Measurements from ENCODE around the gene ARHGEF39. TPM values are rescaled to one million over a fixed set of nuclear protein-coding genes. Genes with fewer than 3 reads are reported as not detected.

ARHGEF39 gene
- total RNA-seq, 4 donors from 2014 or later = 0.52 to 2.2 (median 0.81) TPM

- Histone ChIP-seq H3K27ac (peak overlapping the region; percentile 94 to 100 (median 100)), H3K27me3 (no peaks in the 10 kb centered on the region), H3K36me3 (peaks cover 0 to 11% of the 10 kb centered on the region in 2 donors), H3K4me3 (peak overlapping the region in 1 of 2 donors; percentile 97), H3K4me1 (peaks cover 0 to 85% (median 17%) of the 10 kb centered on the region in 3 donors), H3K9me3 (no peaks in the 10 kb centered on the region)
- peak; percentile 3 for ATAC-seq
- TF ChIP-seq CTCF (IDR thresholded peaks at IDR 0.05) (peak in 3 of 4 experiments; percentile 48 to 74 (median 62)), POLR2AphosphoS5 (IDR thresholded peaks at IDR 0.05) (peak; percentile 74), EP300 (IDR thresholded peaks at IDR 0.05) (no peak), POLR2A (IDR thresholded peaks at IDR 0.05) (peak; percentile 46 to 62)
- WGBS, 2 donors (ENCODE audit: low coverage in 1 of 2) = 2 to 37% methylated on average over 7 to 8 of the region's 9 CpGs
These were observed 4.0 kb downstream of the ARHGEF39 start for GRCh38 chr9:35660966-35661415.

GRCh38 chr9:35659340-35659739, 5.7 kb downstream of the ARHGEF39 start:
- TF ChIP-seq POLR2A (IDR thresholded peaks at IDR 0.05) (peak; percentile 25 to 41), POLR2AphosphoS5 (IDR thresholded peaks at IDR 0.05) (peak; percentile 93), CTCF (IDR thresholded peaks at IDR 0.05) (no peak), EP300 (IDR thresholded peaks at IDR 0.05) (peak; percentile 64)
- WGBS, 2 donors (ENCODE audit: low coverage in 1 of 2) = 14 to 35% methylated on average over 3 of the region's 3 CpGs
- H3K36me3 ChIP-seq = peaks cover 0 to 11% of the 10 kb centered on the region in 2 donors
- H3K4me3 ChIP-seq = peak overlapping the region; percentile 70 to 97
- H3K27me3 ChIP-seq = no peaks in the 10 kb centered on the region
- peaks cover 0 to 69% (median 8%) of the 10 kb centered on the region in 3 donors for H3K4me1 ChIP-seq
- H3K27ac ChIP-seq = peak overlapping the region; percentile 94 to 100 (median 100)
- H3K9me3 ChIP-seq = no peaks in the 10 kb centered on the region
- ATAC-seq = peak; percentile 14

- Histone ChIP-seq H3K4me1 (peaks cover 0 to 64% (median 8%) of the 10 kb centered on the region in 3 donors), H3K27me3 (no peaks in the 10 kb centered on the region), H3K9me3 (no peaks in the 10 kb centered on the region), H3K36me3 (peaks cover 0 to 11% of the 10 kb centered on the region in 2 donors), H3K4me3 (peak overlapping the region; percentile 70 to 97), H3K27ac (peak overlapping the region; percentile 94 to 100 (median 100))
- no peak for ATAC-seq
- TF ChIP-seq EP300 (IDR thresholded peaks at IDR 0.05) (no peak), CTCF (IDR thresholded peaks at IDR 0.05) (no peak), POLR2AphosphoS5 (IDR thresholded peaks at IDR 0.05) (no peak), POLR2A (IDR thresholded peaks at IDR 0.05) (no peak)
- WGBS, 2 donors (ENCODE audit: low coverage in 1 of 2) = 0 to 8% methylated on average over 2 of the region's 2 CpGs
These were observed 6.1 kb downstream of the ARHGEF39 start for GRCh38 chr9:35658968-35659220.

GRCh38 chr9:35658137-35658967, 6.6 kb downstream of the ARHGEF39 start, which contains the start of gene CCDC107:
Gene CCDC107 (plus strand): TSS chr9:35658292. CDS start chr9:35658380, 88 bp downstream.
- peaks cover 0 to 59% (median 8%) of the 10 kb centered on the region in 3 donors for H3K4me1 ChIP-seq
- no peaks in the 10 kb centered on the region for H3K9me3 ChIP-seq
- 0 to 1% methylated on average over 7 to 18 of the region's 67 CpGs for WGBS, 2 donors (ENCODE audit: low coverage in 1 of 2)
- TF ChIP-seq POLR2AphosphoS5 (IDR thresholded peaks at IDR 0.05) (peak; percentile 88), POLR2A (IDR thresholded peaks at IDR 0.05) (peak; percentile 97), CTCF (IDR thresholded peaks at IDR 0.05) (peak in 3 of 4 experiments; percentile 57 to 72 (median 69)), EP300 (IDR thresholded peaks at IDR 0.05) (no peak)
- peak; percentile 76 for ATAC-seq
- peak within 1 kb of the TSS; percentile 94 to 100 (median 100) for H3K27ac ChIP-seq
- H3K4me3 ChIP-seq = peak within 1 kb of the TSS; percentile 70 to 97
- peaks cover 0 to 11% of the 10 kb centered on the region in 2 donors for H3K36me3 ChIP-seq
- no peaks in the 10 kb centered on the region for H3K27me3 ChIP-seq
